SK-N-SH treated with all-trans-retinoic acid at 6 μM for 48 hours (cell line): Measurements from ENCODE around the gene BSG.

Experiments used
- RARB ChIP-seq: fragments of 250-450 bp; sonication (Bioruptor Pico); IDR thresholded peaks from 2 replicates; pipeline ENCODE4 v1.8.0; 2021; ENCODE audit warnings: mild to moderate bottlenecking, moderate library complexity
- ZFP3 ChIP-seq: fragments of 250-450 bp; sonication (Bioruptor Pico); IDR thresholded peaks from 2 replicates; pipeline ENCODE4 v1.5.0; 2020; ENCODE audit warnings: mild to moderate bottlenecking, moderate library complexity

- TF ChIP-seq RARB (CRISPR knock-in tag) (no peak), ZFP3 (CRISPR knock-in tag) (no peak)
Observed at GRCh38 chr19:576768-577438, 4.5 kb downstream of the BSG start.
